Mammary epithelial cell (primary cell): ENCODE results near the gene OGDHL.

Experiments
- EZH2 ChIP-seq: IDR thresholded peaks from 2 replicates; pipeline ENCODE4 v1.6.1; 2012; ENCODE audit warnings: low read length, inconsistent platforms, borderline replicate concordance
- TF ChIP-seq, protein P1 (sequence below), 2 donors: IDR thresholded peaks in 1 of 2; conservative IDR thresholded peaks in 1 of 2; 2 replicates each; pipeline ENCODE4 v1.5.1; 2011 to 2012; ENCODE audit warnings: inconsistent platforms in 2 of 2, low read length in 2 of 2, mild to moderate bottlenecking in 2 of 2, control low read depth in 1 of 2, low read depth in 1 of 2; ENCODE audit not compliant: insufficient read depth in 1 of 2; ENCODE audit errors: extremely low read depth in 1 of 2

DNA sequence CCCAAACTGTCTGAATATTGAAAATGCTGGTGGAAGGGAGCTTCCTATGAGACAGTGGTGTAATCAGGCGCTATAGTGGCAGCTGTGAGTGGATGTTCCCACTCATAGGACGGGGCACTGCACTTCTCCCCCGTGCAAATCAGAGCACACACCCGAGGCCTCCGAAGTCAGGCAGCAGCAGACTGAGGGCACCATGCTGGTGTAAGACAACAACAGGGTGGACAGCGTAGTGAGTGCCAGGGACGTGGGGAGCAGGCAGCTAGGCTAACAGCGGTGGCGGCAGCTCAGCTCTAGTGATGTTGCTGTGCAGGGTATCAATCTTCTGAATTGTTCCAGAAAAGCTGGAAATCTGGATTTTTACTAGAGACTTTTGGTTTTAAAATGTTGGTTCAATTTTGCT is 63.4 kb downstream of the OGDHL start:
- TF ChIP-seq, protein P1, sequence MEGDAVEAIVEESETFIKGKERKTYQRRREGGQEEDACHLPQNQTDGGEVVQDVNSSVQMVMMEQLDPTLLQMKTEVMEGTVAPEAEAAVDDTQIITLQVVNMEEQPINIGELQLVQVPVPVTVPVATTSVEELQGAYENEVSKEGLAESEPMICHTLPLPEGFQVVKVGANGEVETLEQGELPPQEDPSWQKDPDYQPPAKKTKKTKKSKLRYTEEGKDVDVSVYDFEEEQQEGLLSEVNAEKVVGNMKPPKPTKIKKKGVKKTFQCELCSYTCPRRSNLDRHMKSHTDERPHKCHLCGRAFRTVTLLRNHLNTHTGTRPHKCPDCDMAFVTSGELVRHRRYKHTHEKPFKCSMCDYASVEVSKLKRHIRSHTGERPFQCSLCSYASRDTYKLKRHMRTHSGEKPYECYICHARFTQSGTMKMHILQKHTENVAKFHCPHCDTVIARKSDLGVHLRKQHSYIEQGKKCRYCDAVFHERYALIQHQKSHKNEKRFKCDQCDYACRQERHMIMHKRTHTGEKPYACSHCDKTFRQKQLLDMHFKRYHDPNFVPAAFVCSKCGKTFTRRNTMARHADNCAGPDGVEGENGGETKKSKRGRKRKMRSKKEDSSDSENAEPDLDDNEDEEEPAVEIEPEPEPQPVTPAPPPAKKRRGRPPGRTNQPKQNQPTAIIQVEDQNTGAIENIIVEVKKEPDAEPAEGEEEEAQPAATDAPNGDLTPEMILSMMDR (conservative IDR thresholded peaks at IDR 0.05 in 1 of 2, IDR thresholded peaks at IDR 0.05 in 1 of 2; ENCODE audit: extremely low read depth in 1 of 2, insufficient read depth in 1 of 2, low read depth in 1 of 2, low read length in 2 of 2): no peak
- TF ChIP-seq EZH2: no peak
